ENCODE data around the gene SIX3. TPM values are rescaled to one million over a fixed set of nuclear protein-coding genes. Genes with fewer than 3 reads are reported as not detected.
A peak's percentile ranks its signal among the peaks of the same experiment; 100 is the strongest.

Gene SIX3
- total RNA-seq, 1 donor from 2014 or later, result not detected

DNA sequence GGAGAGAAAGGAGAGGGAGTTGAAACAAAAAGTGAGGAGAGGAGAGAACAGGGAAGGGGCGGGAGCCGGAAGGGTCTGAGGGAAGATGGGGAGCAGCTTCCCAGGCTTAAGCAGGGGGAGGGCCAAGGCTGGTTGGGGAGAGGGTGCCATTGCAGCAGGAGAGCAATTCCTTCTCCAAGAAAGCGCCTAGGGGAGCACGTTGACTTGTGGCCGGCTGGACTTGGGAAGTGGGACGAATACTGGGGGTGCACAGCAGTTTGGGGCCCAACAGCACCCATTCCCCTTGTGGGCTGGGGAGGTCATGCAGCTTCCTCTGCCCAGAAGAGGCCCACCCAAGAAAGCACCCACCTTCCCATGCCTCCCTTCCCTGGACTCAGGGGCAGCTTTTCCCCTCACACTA is 9.6 kb downstream of the SIX3 start:
- H3K27me3 Mint-ChIP-seq (ENCODE audit: low read depth), result peaks cover 98% of the 10 kb centered on the region
- TF ChIP-seq, protein P1, sequence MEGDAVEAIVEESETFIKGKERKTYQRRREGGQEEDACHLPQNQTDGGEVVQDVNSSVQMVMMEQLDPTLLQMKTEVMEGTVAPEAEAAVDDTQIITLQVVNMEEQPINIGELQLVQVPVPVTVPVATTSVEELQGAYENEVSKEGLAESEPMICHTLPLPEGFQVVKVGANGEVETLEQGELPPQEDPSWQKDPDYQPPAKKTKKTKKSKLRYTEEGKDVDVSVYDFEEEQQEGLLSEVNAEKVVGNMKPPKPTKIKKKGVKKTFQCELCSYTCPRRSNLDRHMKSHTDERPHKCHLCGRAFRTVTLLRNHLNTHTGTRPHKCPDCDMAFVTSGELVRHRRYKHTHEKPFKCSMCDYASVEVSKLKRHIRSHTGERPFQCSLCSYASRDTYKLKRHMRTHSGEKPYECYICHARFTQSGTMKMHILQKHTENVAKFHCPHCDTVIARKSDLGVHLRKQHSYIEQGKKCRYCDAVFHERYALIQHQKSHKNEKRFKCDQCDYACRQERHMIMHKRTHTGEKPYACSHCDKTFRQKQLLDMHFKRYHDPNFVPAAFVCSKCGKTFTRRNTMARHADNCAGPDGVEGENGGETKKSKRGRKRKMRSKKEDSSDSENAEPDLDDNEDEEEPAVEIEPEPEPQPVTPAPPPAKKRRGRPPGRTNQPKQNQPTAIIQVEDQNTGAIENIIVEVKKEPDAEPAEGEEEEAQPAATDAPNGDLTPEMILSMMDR (IDR thresholded peaks at IDR 0.05; ENCODE audit: unreplicated experiment), result no peak
- no peaks in the 10 kb centered on the region for H3K36me3 Mint-ChIP-seq
- H3K4me3 Mint-ChIP-seq, result no peak overlapping the region
- H3K27ac Mint-ChIP-seq, result no peak overlapping the region
- H3K9me3 Mint-ChIP-seq, result no peaks in the 10 kb centered on the region
- H3K4me1 Mint-ChIP-seq, result peaks cover 23% of the 10 kb centered on the region
- no peak for DNase-seq (ENCODE audit: low spot score in 2 of 2, unreplicated experiment in 2 of 2)

DNA sequence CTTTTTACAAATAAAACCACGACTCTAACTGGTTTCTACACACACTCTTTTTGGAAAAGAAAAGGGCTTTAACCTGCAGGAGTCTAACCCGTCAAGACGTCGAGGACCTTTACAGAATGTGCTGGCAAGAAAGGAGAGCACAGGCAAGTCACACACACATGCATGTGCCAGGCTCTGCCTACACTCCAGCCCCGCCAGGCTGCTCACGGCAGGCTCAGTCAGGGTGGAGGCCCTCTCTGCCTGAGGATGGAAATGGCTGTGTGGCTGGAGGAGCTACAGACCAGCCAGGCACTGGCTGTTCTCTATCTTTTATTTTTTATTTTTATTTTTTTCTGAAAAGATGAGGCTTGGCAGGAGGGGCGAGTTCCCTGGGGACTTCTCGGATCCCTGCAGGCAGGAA is 10.2 kb downstream of the SIX3 start:
- TF ChIP-seq, protein P1 (IDR thresholded peaks at IDR 0.05; ENCODE audit: unreplicated experiment), result no peak
- no peak for DNase-seq (ENCODE audit: low spot score in 2 of 2, unreplicated experiment in 2 of 2)
- H3K9me3 Mint-ChIP-seq, result no peaks in the 10 kb centered on the region
- no peak overlapping the region for H3K4me3 Mint-ChIP-seq
- no peaks in the 10 kb centered on the region for H3K36me3 Mint-ChIP-seq
- peaks cover 23% of the 10 kb centered on the region for H3K4me1 Mint-ChIP-seq
- H3K27me3 Mint-ChIP-seq (ENCODE audit: low read depth), result peaks cover 98% of the 10 kb centered on the region
- no peak overlapping the region for H3K27ac Mint-ChIP-seq

DNA sequence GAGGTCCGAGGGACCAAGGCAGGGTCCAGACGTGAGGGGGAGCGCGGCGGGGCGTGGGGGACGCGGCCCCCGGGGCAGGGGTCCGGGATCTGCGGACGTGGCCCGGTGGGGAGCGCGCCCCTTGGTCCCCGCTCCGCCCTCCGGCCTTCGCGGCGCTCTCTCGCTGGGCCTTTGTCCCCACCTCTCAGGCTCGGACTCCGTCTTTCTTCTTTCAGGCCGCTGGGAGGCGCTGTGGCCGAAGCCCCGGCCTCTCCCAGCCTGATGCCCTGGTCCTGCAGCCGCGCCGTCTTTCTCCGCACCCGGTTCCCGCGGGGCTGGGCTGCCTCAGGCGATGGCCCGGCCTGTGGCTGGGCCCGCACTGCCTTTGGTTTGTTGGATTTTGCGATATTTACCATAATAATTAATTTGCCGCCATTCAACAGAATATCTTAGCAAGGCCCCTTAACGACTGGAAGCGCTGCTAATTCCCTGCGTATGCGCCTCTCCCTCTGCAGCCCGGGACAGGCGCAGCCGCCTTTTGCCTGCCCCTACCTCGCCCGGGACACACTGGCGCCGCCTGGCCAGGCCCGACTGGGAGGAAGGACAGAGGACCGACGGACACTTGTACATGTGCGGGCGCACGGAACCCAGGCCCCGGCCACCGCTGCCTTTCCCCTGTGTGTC is 10.8 kb downstream of the SIX3 start:
- peaks cover 23% of the 10 kb centered on the region for H3K4me1 Mint-ChIP-seq
- H3K27me3 Mint-ChIP-seq (ENCODE audit: low read depth), result peaks cover 98% of the 10 kb centered on the region
- TF ChIP-seq, protein P1 (IDR thresholded peaks at IDR 0.05; ENCODE audit: unreplicated experiment), result peak; percentile 75
- no peaks in the 10 kb centered on the region for H3K9me3 Mint-ChIP-seq
- DNase-seq (ENCODE audit: low spot score in 2 of 2, unreplicated experiment in 2 of 2), result no peak
- H3K4me3 Mint-ChIP-seq, result peak overlapping the region; percentile 53
- no peak overlapping the region for H3K27ac Mint-ChIP-seq
- no peaks in the 10 kb centered on the region for H3K36me3 Mint-ChIP-seq

DNA sequence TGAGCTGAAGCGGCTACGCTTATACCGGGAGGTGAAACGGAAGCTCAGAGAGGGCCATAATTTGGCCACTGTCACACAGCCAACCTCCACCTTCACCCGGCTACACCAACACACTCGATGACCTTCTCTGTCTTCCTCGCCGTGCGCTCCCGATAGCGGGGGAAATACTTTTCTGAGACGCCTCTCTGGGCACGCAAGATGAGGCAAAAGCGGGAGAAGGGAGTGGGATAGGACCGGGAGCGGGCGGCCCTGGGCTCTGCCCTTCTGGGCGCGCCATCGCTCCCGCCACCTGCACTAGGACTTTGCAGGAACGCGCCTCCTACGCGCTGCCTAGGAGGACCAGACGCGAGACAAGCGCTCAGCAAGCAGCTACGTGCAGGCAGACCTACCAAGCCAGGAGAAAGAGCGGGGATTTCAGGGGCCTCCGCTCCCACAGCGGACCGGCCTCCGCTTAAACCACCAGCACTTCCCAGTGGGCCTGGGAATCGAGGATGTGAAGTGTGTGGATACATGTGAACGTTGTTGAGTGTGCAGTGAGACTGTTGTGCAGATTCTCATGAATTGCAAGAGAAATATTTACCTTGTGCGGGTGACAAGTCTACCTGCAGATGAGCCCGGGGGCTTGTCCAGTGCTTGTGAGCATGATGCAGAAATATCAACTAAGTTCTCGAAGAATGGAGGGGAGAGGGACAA is 11.4 kb downstream of the SIX3 start:
- H3K36me3 Mint-ChIP-seq, result no peaks in the 10 kb centered on the region
- H3K27ac Mint-ChIP-seq, result no peak overlapping the region
- H3K4me3 Mint-ChIP-seq, result peak overlapping the region; percentile 53
- no peak for DNase-seq (ENCODE audit: low spot score in 2 of 2, unreplicated experiment in 2 of 2)
- H3K9me3 Mint-ChIP-seq, result no peaks in the 10 kb centered on the region
- TF ChIP-seq, protein P1 (IDR thresholded peaks at IDR 0.05; ENCODE audit: unreplicated experiment), result no peak
- H3K4me1 Mint-ChIP-seq, result peaks cover 23% of the 10 kb centered on the region
- H3K27me3 Mint-ChIP-seq (ENCODE audit: low read depth), result peaks cover 98% of the 10 kb centered on the region

DNA sequence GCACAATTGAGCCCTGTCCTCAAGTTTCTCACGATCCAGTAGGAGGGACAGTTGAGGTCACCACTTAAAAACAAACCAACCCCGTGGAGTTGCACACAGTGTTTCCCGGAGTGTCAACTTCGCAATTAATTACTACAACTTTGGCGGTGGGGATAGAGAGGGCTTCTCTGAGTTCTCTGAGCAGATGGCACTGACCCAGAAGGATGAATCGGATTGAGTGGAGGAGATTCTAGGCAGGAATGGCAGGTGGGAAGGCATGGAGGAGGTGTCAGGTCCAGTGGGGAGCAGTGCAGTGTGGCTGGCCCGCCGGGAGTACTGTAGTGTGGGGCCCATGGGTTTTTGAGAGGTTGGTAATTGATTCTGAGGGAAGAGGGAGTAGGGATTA is 12.0 kb downstream of the SIX3 start:
- Mint-ChIP-seq H3K9me3 (no peaks in the 10 kb centered on the region), H3K4me1 (peaks cover 23% of the 10 kb centered on the region), H3K27me3 (ENCODE audit: low read depth) (peaks cover 98% of the 10 kb centered on the region), H3K27ac (no peak overlapping the region), H3K36me3 (no peaks in the 10 kb centered on the region), H3K4me3 (no peak overlapping the region)
- TF ChIP-seq, protein P1 (IDR thresholded peaks at IDR 0.05; ENCODE audit: unreplicated experiment), result no peak
- DNase-seq (ENCODE audit: low spot score in 2 of 2, unreplicated experiment in 2 of 2), result no peak
